Measurements from ENCODE around the gene FIGLA. TPM values are rescaled to one million over a fixed set of nuclear protein-coding genes. Genes with fewer than 3 reads are reported as not detected.
"Not testable (repeated sequence)": the region's sequence is repeated elsewhere in the genome, so short reads cannot be mapped to it uniquely, and the experiment has no call there.

The FIGLA gene
- total RNA-seq, 1 donor from 2014 or later = not detected

- no peak overlapping the region for H3K4me3 Mint-ChIP-seq
- ChIA-PET CTCF (no interaction called here), POLR2A (interaction anchor here (0.7 kb wide), 1 partner anchor 327 kb away, joined by 3 read pairs; no protein-coding TSS in a partner anchor)
- no peak for DNase-seq
- intact Hi-C loops (cut with micrococcal nuclease) = no loop called here
- peaks cover 12% of the 10 kb centered on the region for H3K27me3 Mint-ChIP-seq
- H3K4me1 Mint-ChIP-seq = no peaks in the 10 kb centered on the region
- no peaks in the 10 kb centered on the region for H3K36me3 Mint-ChIP-seq (ENCODE audit: low read depth)
- no peaks in the 10 kb centered on the region for H3K9me3 Mint-ChIP-seq
- TF ChIP-seq CTCF (IDR thresholded peaks at IDR 0.05) = no peak
- ATAC-seq (ENCODE audit: low read depth) = no peak
- H3K27ac Mint-ChIP-seq = no peak overlapping the region
Observed at GRCh38 chr2:70806013-70806412, 15.6 kb upstream of the FIGLA start.

GRCh38 chr2:70801607-70802263 is 11.3 kb upstream of the FIGLA start:
- no peak overlapping the region for H3K27ac Mint-ChIP-seq
- no peak for ATAC-seq (ENCODE audit: low read depth)
- peaks cover 9% of the 10 kb centered on the region for H3K9me3 Mint-ChIP-seq
- H3K36me3 Mint-ChIP-seq (ENCODE audit: low read depth) = no peaks in the 10 kb centered on the region
- H3K4me1 Mint-ChIP-seq = no peaks in the 10 kb centered on the region
- no peak for TF ChIP-seq CTCF (IDR thresholded peaks at IDR 0.05)
- ChIA-PET POLR2A (no interaction called here), CTCF (no interaction called here)
- peaks cover 23% of the 10 kb centered on the region for H3K27me3 Mint-ChIP-seq
- intact Hi-C loops (cut with micrococcal nuclease) = no loop called here
- DNase-seq = no peak
- H3K4me3 Mint-ChIP-seq = no peak overlapping the region

GRCh38 chr2:70799706-70800105 is 9.3 kb upstream of the FIGLA start:
- ChIA-PET CTCF (no interaction called here), POLR2A (no interaction called here)
- no peak overlapping the region for H3K4me3 Mint-ChIP-seq
- H3K36me3 Mint-ChIP-seq (ENCODE audit: low read depth) = no peaks in the 10 kb centered on the region
- TF ChIP-seq CTCF (IDR thresholded peaks at IDR 0.05) = no peak
- H3K27me3 Mint-ChIP-seq = peaks cover 23% of the 10 kb centered on the region
- no peak for ATAC-seq (ENCODE audit: low read depth)
- intact Hi-C loops (cut with micrococcal nuclease) = no loop called here
- peaks cover 9% of the 10 kb centered on the region for H3K9me3 Mint-ChIP-seq
- no peak for DNase-seq
- no peaks in the 10 kb centered on the region for H3K4me1 Mint-ChIP-seq
- H3K27ac Mint-ChIP-seq = no peak overlapping the region

GRCh38 chr2:70797996-70798395 is 7.6 kb upstream of the FIGLA start:
- H3K9me3 Mint-ChIP-seq; H3K4me3 Mint-ChIP-seq; intact Hi-C loops (cut with micrococcal nuclease); POLR2A ChIA-PET; H3K36me3 Mint-ChIP-seq (ENCODE audit: low read depth); DNase-seq; H3K27ac Mint-ChIP-seq; CTCF ChIA-PET; H3K4me1 Mint-ChIP-seq; ATAC-seq (ENCODE audit: low read depth): not testable (repeated sequence)
- H3K27me3 Mint-ChIP-seq = peaks cover 31% of the 10 kb centered on the region

- ChIA-PET POLR2A (no interaction called here), CTCF (interaction anchor here (0.9 kb wide), 1 partner anchor 10 kb away, joined by 3 read pairs; no protein-coding TSS in a partner anchor)
- Mint-ChIP-seq H3K4me3 (no peak overlapping the region), H3K9me3 (peaks cover 9% of the 10 kb centered on the region), H3K36me3 (ENCODE audit: low read depth) (no peaks in the 10 kb centered on the region), H3K27me3 (peaks cover 34% of the 10 kb centered on the region), H3K27ac (no peak overlapping the region), H3K4me1 (no peaks in the 10 kb centered on the region)
- DNase-seq (no peak), ATAC-seq (ENCODE audit: low read depth) (no peak)
- intact Hi-C loops (cut with micrococcal nuclease) = no loop called here
- TF ChIP-seq CTCF (IDR thresholded peaks at IDR 0.05) = no peak
Observed at GRCh38 chr2:70797506-70797905, 7.1 kb upstream of the FIGLA start.

- no peak overlapping the region for H3K27ac Mint-ChIP-seq
- peaks cover 9% of the 10 kb centered on the region for H3K9me3 Mint-ChIP-seq
- ChIA-PET POLR2A (no interaction called here), CTCF (no interaction called here)
- no peaks in the 10 kb centered on the region for H3K36me3 Mint-ChIP-seq (ENCODE audit: low read depth)
- ATAC-seq (ENCODE audit: low read depth) (no peak), DNase-seq (no peak)
- TF ChIP-seq CTCF (IDR thresholded peaks at IDR 0.05) = no peak
- H3K27me3 Mint-ChIP-seq = peaks cover 40% of the 10 kb centered on the region
- no peaks in the 10 kb centered on the region for H3K4me1 Mint-ChIP-seq
- intact Hi-C loops (cut with micrococcal nuclease) = no loop called here
- no peak overlapping the region for H3K4me3 Mint-ChIP-seq
Observed at GRCh38 chr2:70796262-70796661, 5.8 kb upstream of the FIGLA start.
